GM18526 (cell line): ENCODE data around the gene THBS1.

Experiments
- POLR2A ChIP-seq: IDR thresholded peaks from 3 replicates; pipeline ENCODE4 v1.6.1; 2011; ENCODE audit not compliant: insufficient read length; ENCODE audit errors: extremely low read depth

The THBS1 gene

GRCh38 chr15:39591896-39592315 is 11.0 kb downstream of the THBS1 start:
- no peak for TF ChIP-seq POLR2A

GRCh38 chr15:39592500-39592899 is 11.6 kb downstream of the THBS1 start:
- TF ChIP-seq POLR2A = no peak

GRCh38 chr15:39593071-39593655 is 12.3 kb downstream of the THBS1 start:
- no peak for TF ChIP-seq POLR2A

- TF ChIP-seq POLR2A = no peak
Measured at GRCh38 chr15:39593656-39594445, 13.0 kb downstream of the THBS1 start.

GRCh38 chr15:39594446-39595337 is 13.8 kb downstream of the THBS1 start:
- TF ChIP-seq POLR2A = no peak

GRCh38 chr15:39595338-39596221 is 14.7 kb downstream of the THBS1 start:
- TF ChIP-seq POLR2A = no peak

- TF ChIP-seq POLR2A = no peak
Measured at GRCh38 chr15:39596358-39597051, 15.6 kb downstream of the THBS1 start.

GRCh38 chr15:39597336-39597735 is 16.5 kb downstream of the THBS1 start:
- no peak for TF ChIP-seq POLR2A

- TF ChIP-seq POLR2A = no peak
Measured at GRCh38 chr15:39597751-39598185, 16.9 kb downstream of the THBS1 start.

- no peak for TF ChIP-seq POLR2A
Measured at GRCh38 chr15:39598186-39598850, 17.4 kb downstream of the THBS1 start.

GRCh38 chr15:39598958-39599845 is 18.3 kb downstream of the THBS1 start:
- TF ChIP-seq POLR2A = no peak

- no peak for TF ChIP-seq POLR2A
Measured at GRCh38 chr15:39599871-39600270, 19.0 kb downstream of the THBS1 start.

- no peak for TF ChIP-seq POLR2A
Measured at GRCh38 chr15:39602143-39602542, 21.3 kb downstream of the THBS1 start.

- no peak for TF ChIP-seq POLR2A
Measured at GRCh38 chr15:39605146-39605545, 24.3 kb downstream of the THBS1 start.
